SK-N-SH (cell line): ENCODE measurements around the gene CTNND1. TPM values are rescaled to one million over a fixed set of nuclear protein-coding genes. Genes with fewer than 3 reads are reported as not detected.

Source experiments
- CTCF ChIA-PET: fragments of 300-600, 350-600 bp; formaldehyde crosslinking; extraction: SDS; loops from one replicate; lab custom pipeline; 2021; lab: Yijun Ruan, JAX
- POLR2A ChIA-PET: fragments of 350-600 bp; sonication (Branson Sonifier 250); formaldehyde crosslinking; extraction: SDS; loops from one replicate; lab custom pipeline; 2020; ENCODE audit warnings: antibody characterized with exemption, inconsistent platforms; lab: Yijun Ruan, JAX
- DNase-seq: peaks from one replicate; pipeline ENCODE4 v3.0.0; 2012
- H2AFZ ChIP-seq: fragments of 200-600 bp; sonication (generic); 2 replicates; pipeline ENCODE4 v1.8.1; 2016; ENCODE audit warnings: antibody characterized with exemption, mild to moderate bottlenecking, low read depth
- H3F3A ChIP-seq: fragments of 200-600 bp; sonication (generic); replicated peaks from 2 replicates; pipeline ENCODE3; 2016; ENCODE audit warnings: antibody characterized with exemption, mild to moderate bottlenecking; ENCODE audit not compliant: insufficient read depth
- H3K27ac ChIP-seq, 2 experiments: fragments of 200-500 bp in 1 of 2; fragments of 200-600 bp in 1 of 2; sonication (Bioruptor generic) in 1 of 2; sonication (generic), shearing (Covaris generic) in 1 of 2; 2 replicates each; pipeline versions ENCODE4 v1.5.1 to v1.6.1; 2014 to 2016; ENCODE audit warnings: low read depth in 2 of 2, inconsistent platforms in 1 of 2, low read length in 1 of 2, mild to moderate bottlenecking in 1 of 2, mixed read lengths in 1 of 2
- H3K27me3 ChIP-seq: fragments of 200-600 bp; sonication (generic), shearing (Covaris generic); 2 replicates; pipeline ENCODE4 v1.6.1; 2016; ENCODE audit warnings: mixed run types; ENCODE audit not compliant: insufficient read depth
- H3K36me3 ChIP-seq, 2 experiments: fragments of 200-500 bp in 1 of 2; fragments of 200-600 bp in 1 of 2; sonication (Bioruptor generic) in 1 of 2; sonication (generic) in 1 of 2; replicated peaks in 1 of 2; 2 replicates each; pipeline versions ENCODE3 to v1.5.1; 2014 to 2016; ENCODE audit warnings: low read length in 1 of 2, mild to moderate bottlenecking in 1 of 2; ENCODE audit not compliant: insufficient read depth in 2 of 2, control insufficient read depth in 1 of 2
- H3K4me1 ChIP-seq, 2 experiments: fragments of 200-500 bp in 1 of 2; fragments of 200-600 bp in 1 of 2; sonication (Bioruptor generic) in 1 of 2; sonication (generic), shearing (Covaris generic) in 1 of 2; 2 replicates each; pipeline versions ENCODE4 v1.5.1 to v1.6.1; 2014 to 2016; ENCODE audit warnings: low read depth in 1 of 2, low read length in 1 of 2, mixed run types in 1 of 2; ENCODE audit not compliant: insufficient read depth in 2 of 2, control insufficient read depth in 1 of 2
- H3K4me2 ChIP-seq: fragments of 200-600 bp; sonication (generic), shearing (Covaris generic); 2 replicates; pipeline ENCODE4 v1.6.1; 2017; ENCODE audit warnings: mixed run types
- H3K4me3 ChIP-seq, 2 experiments: fragments of 200-500 bp in 1 of 2; fragments of 200-600 bp in 1 of 2; sonication (Bioruptor generic) in 1 of 2; sonication (generic), shearing (Covaris generic) in 1 of 2; 2 replicates each; pipeline versions ENCODE4 v1.5.1 to v1.8.1; 2014 to 2016; ENCODE audit warnings: low read depth in 2 of 2, inconsistent platforms in 1 of 2, low read length in 1 of 2, mild to moderate bottlenecking in 1 of 2, mixed read lengths in 1 of 2, moderate library complexity in 1 of 2
- H3K79me2 ChIP-seq: fragments of 200-600 bp; sonication (generic); 2 replicates; pipeline ENCODE4 v1.8.1; 2017; ENCODE audit warnings: mild to moderate bottlenecking; ENCODE audit not compliant: insufficient read depth
- H3K9ac ChIP-seq: fragments of 200-600 bp; sonication (generic); 2 replicates; pipeline ENCODE4 v1.6.1; 2017; ENCODE audit warnings: mixed run types
- H3K9me2 ChIP-seq: fragments of 200-600 bp; sonication (generic); 2 replicates; pipeline ENCODE4 v1.6.1; 2017; ENCODE audit warnings: mixed run types
- H3K9me3 ChIP-seq: fragments of 200-600 bp; sonication (generic); 2 replicates; pipeline ENCODE4 v1.6.1; 2017; ENCODE audit warnings: mixed run types, mild to moderate bottlenecking, moderate library complexity
- H4K20me1 ChIP-seq: fragments of 200-600 bp; sonication (generic); 2 replicates; pipeline ENCODE4 v1.6.1; 2017; ENCODE audit warnings: mild to moderate bottlenecking, mixed run types; ENCODE audit not compliant: insufficient read depth
- CHD2 ChIP-seq: fragments of 150-350 bp; IDR thresholded peaks from 2 replicates; pipeline ENCODE4 v1.6.1; 2018; ENCODE audit warnings: low read length; ENCODE audit not compliant: partially characterized antibody
- ELF1 ChIP-seq: IDR thresholded peaks from 2 replicates; pipeline ENCODE4 v1.4.0; 2012
- EZH2phosphoT487 ChIP-seq: fragments of 200-600 bp; sonication (generic); IDR thresholded peaks from 2 replicates; pipeline ENCODE4 v1.6.1; 2017; ENCODE audit warnings: low read depth, mixed run types, mild to moderate bottlenecking, antibody characterized with exemption, moderate library complexity, borderline replicate concordance
- FOSL2 ChIP-seq: IDR thresholded peaks from 2 replicates; pipeline ENCODE4 v1.4.0; 2012; ENCODE audit warnings: low read depth, mild to moderate bottlenecking, moderate library complexity, borderline replicate concordance
- FOXJ3 ChIP-seq: sonication (generic); formaldehyde crosslinking; IDR thresholded peaks from 2 replicates; pipeline ENCODE4 v1.5.1; 2020; ENCODE audit warnings: mild to moderate bottlenecking, missing genetic modification reagents
- FOXM1 ChIP-seq: IDR thresholded peaks from 2 replicates; pipeline ENCODE4 v1.4.0; 2012; ENCODE audit warnings: low read depth, mild to moderate bottlenecking
- GABPA ChIP-seq: IDR thresholded peaks from 2 replicates; pipeline ENCODE4 v1.4.0; 2012; ENCODE audit warnings: low read depth, mild to moderate bottlenecking
- GATA2 ChIP-seq: sonication (generic); formaldehyde crosslinking; IDR thresholded peaks from 2 replicates; pipeline ENCODE4 v1.5.0; 2020; ENCODE audit warnings: mild to moderate bottlenecking, missing genetic modification reagents
- IRF3 ChIP-seq: fragments of 150-350 bp; IDR thresholded peaks from 2 replicates; pipeline ENCODE4 v1.6.1; 2016; ENCODE audit warnings: mild to moderate bottlenecking, low read depth, low read length
- JUND ChIP-seq: IDR thresholded peaks from 2 replicates; pipeline ENCODE4 v1.4.0; 2012
- MAX ChIP-seq: IDR thresholded peaks from 2 replicates; pipeline ENCODE4 v1.4.0; 2012; ENCODE audit warnings: low read depth
- MEF2A ChIP-seq: IDR thresholded peaks from 2 replicates; pipeline ENCODE4 v1.4.0; 2012; ENCODE audit warnings: low read depth, borderline replicate concordance
- MXI1 ChIP-seq: IDR thresholded peaks from 2 replicates; pipeline ENCODE4 v1.6.1; 2012; ENCODE audit warnings: mild to moderate bottlenecking, low read depth, low read length, improper control_type of control experiment
- NFIC ChIP-seq: IDR thresholded peaks from 2 replicates; pipeline ENCODE4 v1.4.0; 2012; ENCODE audit warnings: borderline replicate concordance
- NRF1 ChIP-seq: IDR thresholded peaks from 2 replicates; pipeline ENCODE4 v1.6.1; 2012; ENCODE audit warnings: low read depth, mild to moderate bottlenecking, low read length
- PBX3 ChIP-seq: IDR thresholded peaks from 2 replicates; pipeline ENCODE4; 2012
- POLR2AphosphoS5 ChIP-seq: IDR thresholded peaks from 2 replicates; pipeline ENCODE4 v1.6.1; 2012; ENCODE audit warnings: low read depth, low read length
- RAD21 ChIP-seq: IDR thresholded peaks from 2 replicates; pipeline ENCODE4 v1.6.1; 2012; ENCODE audit warnings: mild to moderate bottlenecking, low read length
- RCOR1 ChIP-seq: fragments of 150-350 bp; IDR thresholded peaks from 2 replicates; pipeline ENCODE4 v1.6.1; 2017; ENCODE audit warnings: antibody characterized with exemption, low read length
- RXRA ChIP-seq: IDR thresholded peaks from 2 replicates; pipeline ENCODE4 v1.4.0; 2012; ENCODE audit warnings: low read depth, mild to moderate bottlenecking, borderline replicate concordance
- SIN3A ChIP-seq: IDR thresholded peaks from 2 replicates; pipeline ENCODE4 v1.6.1; 2012; ENCODE audit warnings: low read depth, mild to moderate bottlenecking, low read length, moderate library complexity, borderline replicate concordance
- SMC3 ChIP-seq: IDR thresholded peaks from 2 replicates; pipeline ENCODE4 v1.6.1; 2012; ENCODE audit warnings: low read depth, low read length, improper control_type of control experiment
- TAF1 ChIP-seq: IDR thresholded peaks from 2 replicates; pipeline ENCODE4 v1.6.1; 2012; ENCODE audit warnings: low read depth, mild to moderate bottlenecking, low read length, moderate library complexity, borderline replicate concordance
- TCF12 ChIP-seq: IDR thresholded peaks from 2 replicates; pipeline ENCODE4 v1.4.0; 2012
- USF1 ChIP-seq: IDR thresholded peaks from 2 replicates; pipeline ENCODE4 v1.4.0; 2012; ENCODE audit warnings: low read depth, borderline replicate concordance
- YY1 ChIP-seq: IDR thresholded peaks from 2 replicates; pipeline ENCODE4 v1.4.0; 2012; ENCODE audit warnings: low read depth, mild to moderate bottlenecking
- ZBTB33 ChIP-seq: IDR thresholded peaks from 2 replicates; pipeline ENCODE4 v1.4.0; 2012; ENCODE audit warnings: low read depth, borderline replicate concordance
- WGBS: methylation state at CpG from one replicate; pipeline ENCODE4 v1.1.6; 2017; ENCODE audit warnings: low lambda C conversion rate; 5-methylcytosine and 5-hydroxymethylcytosine counted together
- polyA plus RNA-seq, 3 experiments: library from polyadenylated mRNA; depleted of rRNA; stranded (reverse); fragments of >200 nt; gene quantifications; 2 replicates each; pipeline ENCODE4 v1.2.3, GENCODE V29; 2012

CTNND1 gene
- polyA plus RNA-seq, 1 of the 3 experiments (the other 2 are of a cell fraction): 39.4 TPM

DNA sequence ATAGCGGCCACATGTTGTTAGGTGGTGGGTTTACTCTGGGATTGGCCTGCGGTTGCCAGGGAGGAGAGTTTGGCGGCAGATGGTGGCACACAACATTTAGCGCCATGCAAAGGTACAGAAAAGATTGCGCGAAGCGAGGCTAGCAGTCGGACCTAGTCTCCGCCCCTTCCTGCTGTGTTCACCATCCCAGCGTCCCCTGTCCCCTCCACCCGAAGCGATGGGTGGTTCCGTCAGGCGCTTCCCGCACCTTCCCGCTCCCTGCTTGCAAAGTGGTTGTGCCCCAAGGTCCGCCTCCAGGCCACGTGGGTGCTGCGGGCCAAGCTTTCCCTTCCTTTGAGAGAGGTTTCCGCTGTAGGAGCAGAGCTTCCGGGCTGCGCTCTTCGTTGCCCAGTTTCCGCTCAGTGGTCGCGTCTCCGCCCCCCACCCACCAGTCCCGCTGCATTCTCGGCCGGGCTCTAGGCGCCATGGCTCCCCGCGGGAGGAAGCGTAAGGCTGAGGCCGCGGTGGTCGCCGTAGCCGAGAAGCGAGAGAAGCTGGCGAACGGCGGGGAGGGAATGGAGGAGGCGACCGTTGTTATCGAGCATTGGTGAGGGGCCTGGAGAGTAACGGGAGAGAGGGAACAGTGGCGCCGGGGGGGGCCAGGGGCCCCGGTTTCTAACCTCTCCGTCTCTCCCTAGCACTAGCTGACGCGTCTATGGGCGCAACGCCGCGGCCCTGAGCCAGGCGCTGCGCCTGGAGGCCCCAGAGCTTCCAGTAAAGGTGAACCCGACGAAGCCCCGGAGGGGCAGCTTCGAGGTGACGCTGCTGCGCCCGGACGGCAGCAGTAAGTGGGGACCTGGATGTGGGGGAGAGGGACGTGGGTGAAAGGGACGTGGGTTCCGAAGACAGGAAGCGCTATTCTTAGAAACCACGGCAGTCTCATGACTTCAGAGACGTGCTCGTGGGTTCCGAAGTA is 20.2 kb upstream of the CTNND1 start, which contains the start of gene SELENOH (continued):
- peak; percentile 88 for TF ChIP-seq TAF1
- no peak for TF ChIP-seq EZH2phosphoT487
- TF ChIP-seq USF1: peak; percentile 92
- TF ChIP-seq TCF12: no peak
- no peak for TF ChIP-seq ZBTB33
- TF ChIP-seq ELF1: peak; percentile 82; the same call in 1 of the 2 replicates
- TF ChIP-seq JUND: no peak; the same call in 1 of the 2 replicates
- TF ChIP-seq RAD21: no peak
- no peak for TF ChIP-seq GATA2
- peak; percentile 70 for TF ChIP-seq YY1
- peak; percentile 97; the same call in 1 of the 2 replicates for TF ChIP-seq SIN3A
- peak; percentile 97 for TF ChIP-seq MXI1
- TF ChIP-seq, all 33 proteins: peak for 19

DNA sequence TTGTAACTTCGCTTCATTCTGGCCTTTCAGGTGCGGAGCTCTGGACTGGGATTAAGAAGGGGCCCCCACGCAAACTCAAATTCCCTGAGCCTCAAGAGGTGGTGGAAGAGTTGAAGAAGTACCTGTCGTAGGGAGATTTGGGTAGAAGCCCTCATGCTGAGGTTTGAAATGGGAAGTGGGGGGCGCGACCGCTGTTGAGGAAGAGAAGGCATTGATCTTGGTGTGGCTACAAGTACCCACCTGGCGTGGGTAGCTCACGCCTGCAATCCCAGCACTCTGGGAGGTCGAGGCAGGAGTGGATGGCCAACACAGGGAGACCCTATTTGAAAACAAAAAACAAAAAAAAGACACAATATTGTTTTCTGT is 19.5 kb upstream of the CTNND1 start:
- peak overlapping the region; percentile 90 to 98 for H3K4me3 ChIP-seq
- no peaks in the 10 kb centered on the region for H4K20me1 ChIP-seq
- WGBS: 0% methylated on average over 10 of the region's 10 CpGs
- peak overlapping the region; percentile 54; the same call in 1 of the 2 replicates for H2AFZ ChIP-seq
- H3K4me1 ChIP-seq: peaks cover 0 to 7% of the 10 kb centered on the region in 2 experiments; a peak in 3 of 4 replicates
- TF ChIP-seq MEF2A (no peak), GATA2 (no peak), NRF1 (no peak), FOXJ3 (no peak), MAX (no peak), SMC3 (no peak), PBX3 (no peak), RCOR1 (no peak), IRF3 (no peak), POLR2AphosphoS5 (no peak), MXI1 (no peak), NFIC (no peak), FOXM1 (no peak), GABPA (no peak), FOSL2 (no peak), RXRA (no peak), CHD2 (no peak), TAF1 (no peak)
- CTCF ChIA-PET: interaction anchor here (0.7 to 13.2 kb wide), 4 partner anchors 14 to 60 kb away, joined by 3 to 142 read pairs (median 6); partner anchors contain the start of gene CTNND1
- POLR2A ChIA-PET: interaction anchor here (0.5 to 1.6 kb wide), 7 partner anchors 12 to 444 kb away, joined by 3 to 17 read pairs (median 5); partner anchors contain the start of genes CTNND1, MED19 and TMX2
- H3K4me2 ChIP-seq: peak overlapping the region; percentile 97
- peak overlapping the region; percentile 95 for H3K9ac ChIP-seq
- H3K27ac ChIP-seq: peak overlapping the region; percentile 85 to 88
- peaks cover 30% of the 10 kb centered on the region for H3K79me2 ChIP-seq
- no peaks in the 10 kb centered on the region for H3K9me2 ChIP-seq
- H3K36me3 ChIP-seq: peaks cover 30 to 58% of the 10 kb centered on the region in 2 experiments
- H3K9me3 ChIP-seq: no peaks in the 10 kb centered on the region
- DNase-seq: no peak
- H3K27me3 ChIP-seq: no peaks in the 10 kb centered on the region
- H3F3A ChIP-seq: peaks cover 17% of the 10 kb centered on the region
